HG03196 (cell line): Measurements from ENCODE around the gene ZNF768.

ENCODE experiments used
- ATAC-seq: cut with Tn5 transposase; IDR thresholded peaks from one replicate; pipeline ENCODE4 v1.9.1; 2021; ENCODE audit not compliant: unreplicated experiment

The ZNF768 gene

DNA sequence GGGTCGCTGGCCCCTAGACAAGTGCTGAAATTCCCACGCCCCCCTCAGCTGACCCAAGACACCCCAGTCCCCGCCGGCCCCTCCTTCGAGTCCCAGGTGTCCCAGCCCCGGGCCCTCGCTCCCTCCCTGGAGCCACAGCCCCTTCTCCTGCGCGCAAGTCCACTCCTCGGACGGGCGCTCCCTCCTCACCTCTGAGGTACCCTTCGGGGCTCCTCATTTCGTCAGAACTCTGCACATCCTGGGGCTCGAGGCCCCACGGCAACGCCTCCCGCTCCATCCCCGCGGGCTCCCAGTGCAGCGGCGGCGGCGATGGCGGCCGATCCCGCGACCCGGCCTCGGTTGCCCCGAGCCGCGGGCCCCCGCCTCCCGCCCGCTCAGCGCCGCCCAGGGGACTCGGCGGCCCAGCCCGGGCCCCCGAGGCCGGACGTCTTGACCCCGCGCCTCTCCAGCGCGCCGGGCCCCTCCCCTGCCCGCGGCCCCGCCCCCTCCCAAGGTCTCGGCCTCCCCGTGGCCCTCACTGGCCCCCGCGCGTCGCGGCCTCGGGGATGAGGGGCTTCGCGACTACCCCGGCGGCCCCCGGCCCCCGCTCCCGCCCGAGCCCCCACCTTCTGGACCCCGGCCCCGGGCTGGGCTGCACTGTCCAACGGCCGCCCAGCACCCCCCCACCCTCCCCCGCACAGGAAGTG, at the start of gene ZNF768:
Gene ZNF768, minus strand, starts transcription at position 430 of the 686 bp plus-strand sequence. Its CDS starts 153 bp downstream, at position 277.
- ATAC-seq: peak; percentile 15

DNA sequence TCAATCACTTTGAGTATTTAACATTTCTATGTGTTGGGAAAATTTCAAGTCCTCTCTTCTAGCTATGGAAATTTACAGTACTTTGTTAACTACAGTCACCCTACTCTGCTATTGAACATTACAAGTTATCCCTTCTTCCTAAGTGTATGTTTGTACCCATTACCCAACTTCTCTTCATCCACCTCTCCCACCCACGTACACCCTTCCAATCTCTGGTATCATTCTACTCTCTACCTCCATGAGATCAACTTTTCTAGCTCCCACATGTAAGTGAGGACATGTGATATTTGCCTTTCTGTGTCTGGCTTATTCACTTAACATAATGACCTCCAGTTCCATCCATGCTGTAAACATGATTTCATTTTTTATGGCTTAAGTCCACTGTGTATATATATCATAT, 48.3 kb upstream of the ZNF768 start:
- ATAC-seq: no peak

DNA sequence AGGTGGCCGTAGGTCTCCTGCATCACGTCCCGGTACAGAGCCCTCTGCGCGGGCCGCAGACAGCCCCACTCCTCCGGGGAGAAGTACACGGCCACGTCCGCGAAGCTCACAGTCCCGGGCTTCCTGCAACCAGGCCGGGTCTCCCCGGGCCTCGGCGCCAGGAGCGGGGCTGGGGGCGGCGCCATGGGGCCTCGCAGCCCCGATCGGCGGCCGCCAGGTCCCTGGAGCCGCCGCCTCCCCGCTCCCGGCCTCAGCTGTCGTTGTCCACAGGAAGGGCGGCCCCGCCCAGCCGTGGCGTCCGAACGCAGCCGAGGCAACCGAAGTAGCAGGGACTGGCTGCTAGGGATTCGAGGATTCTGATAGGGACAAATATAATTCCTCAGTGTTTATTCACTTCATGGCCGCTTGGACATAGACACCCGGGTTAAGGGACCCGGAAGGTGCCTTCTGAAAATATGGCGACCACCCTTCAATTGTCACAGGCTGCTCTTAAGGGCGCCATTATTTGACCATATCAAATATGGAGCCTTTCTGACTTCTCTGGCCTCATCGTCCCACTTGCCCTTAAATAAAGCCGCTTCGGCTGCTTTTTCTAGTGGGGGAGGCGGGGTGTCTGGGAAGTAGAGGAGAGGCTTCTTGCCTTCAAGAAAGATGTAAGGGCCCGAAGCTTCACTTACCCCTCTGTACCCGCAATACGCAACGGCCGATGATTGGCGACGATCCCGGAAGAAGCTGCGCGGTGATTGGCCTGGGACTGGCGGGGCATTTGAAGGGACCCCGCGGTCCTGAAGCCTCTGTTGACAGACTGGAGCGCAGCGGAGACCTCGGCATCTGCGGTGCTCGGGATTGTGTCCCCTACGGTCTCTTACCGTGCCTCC, 45.3 kb upstream of the ZNF768 start, which contains the start of gene ZNF688:
Gene ZNF688, minus strand, starts transcription at position 270 of the 878 bp plus-strand sequence. Its CDS starts 85 bp downstream, at position 185.
- peak; percentile 67 for ATAC-seq

DNA sequence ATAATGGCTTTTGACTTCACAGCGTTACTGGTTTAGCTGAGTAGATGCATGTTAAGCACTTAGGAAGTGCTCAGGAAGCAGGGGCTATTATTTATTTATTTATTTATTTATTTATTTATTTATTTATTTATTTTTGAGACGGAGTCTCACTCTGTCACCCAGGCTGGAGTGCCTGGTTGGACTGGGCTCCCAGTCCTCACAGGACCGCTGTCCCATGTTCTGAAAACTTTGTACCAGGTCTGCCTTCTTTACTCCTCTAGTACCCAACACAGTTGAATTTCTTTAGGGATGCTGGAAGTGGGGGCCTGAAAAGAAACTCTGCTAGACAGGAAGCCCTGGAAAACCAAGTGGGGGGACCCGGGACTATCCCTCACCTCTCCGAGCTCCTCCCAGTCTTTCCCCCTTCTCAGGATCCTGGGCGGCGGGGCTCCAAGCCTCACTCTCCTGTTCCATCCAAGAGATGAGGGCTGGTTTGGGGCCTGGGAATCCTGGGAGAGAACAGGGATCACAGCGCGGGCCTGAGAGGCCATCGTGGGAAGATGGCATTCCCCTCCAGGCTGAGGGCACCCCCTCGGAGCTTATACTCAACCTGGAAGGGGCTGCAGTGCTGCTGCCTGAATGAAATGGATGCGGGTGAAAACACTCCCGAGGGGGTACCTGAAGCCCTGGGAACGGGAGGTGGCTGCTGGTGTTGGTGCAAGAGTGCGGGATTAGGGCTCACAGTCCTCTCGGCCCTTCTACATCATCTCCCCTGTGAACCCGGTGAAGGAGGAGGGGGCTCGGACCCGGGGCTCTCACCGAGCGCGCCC, 44.5 kb upstream of the ZNF768 start:
- ATAC-seq: no peak

DNA sequence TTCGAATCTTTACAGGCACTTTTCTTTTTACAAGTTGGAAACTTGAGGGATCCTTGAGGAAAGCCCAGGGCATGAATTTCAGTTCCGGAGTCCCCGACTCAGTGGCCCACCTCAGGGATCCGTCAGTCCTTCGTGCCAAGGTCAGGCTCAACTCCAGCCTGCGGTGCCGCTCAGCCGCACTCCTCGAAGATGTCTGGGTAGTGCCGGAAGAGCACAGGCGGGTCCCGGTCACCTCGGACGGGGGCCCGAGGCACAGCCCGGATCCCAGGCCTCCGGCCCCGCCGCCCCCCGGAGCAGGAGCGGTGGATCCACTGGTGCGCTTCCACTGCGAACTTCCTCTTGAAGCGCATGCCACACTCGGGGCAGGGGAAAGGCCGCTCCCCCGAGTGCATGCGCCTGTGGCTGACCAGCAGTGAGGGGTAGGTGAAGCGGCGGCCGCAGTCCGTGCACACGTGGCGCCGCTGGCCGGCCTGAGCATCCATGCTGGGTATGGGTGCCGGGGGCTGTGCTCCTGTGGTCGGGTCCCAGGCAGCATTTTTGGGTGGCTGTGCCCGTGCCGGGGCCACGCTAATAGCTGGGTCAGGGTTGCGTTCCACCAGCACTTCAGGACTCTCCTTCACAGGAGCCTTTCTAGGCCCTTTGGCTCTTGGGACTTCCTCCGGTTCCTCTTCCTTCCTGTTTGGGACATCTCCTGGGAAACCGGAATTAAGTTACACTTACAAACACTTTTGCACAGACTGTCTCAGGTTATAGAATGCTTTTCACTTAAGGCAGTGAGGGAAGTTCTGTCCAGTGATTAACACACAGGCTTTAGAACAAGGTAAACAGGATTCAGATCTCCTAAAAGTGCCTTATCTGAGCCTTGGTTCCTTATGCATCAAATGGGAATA, 43.6 kb upstream of the ZNF768 start:
- no peak for ATAC-seq

DNA sequence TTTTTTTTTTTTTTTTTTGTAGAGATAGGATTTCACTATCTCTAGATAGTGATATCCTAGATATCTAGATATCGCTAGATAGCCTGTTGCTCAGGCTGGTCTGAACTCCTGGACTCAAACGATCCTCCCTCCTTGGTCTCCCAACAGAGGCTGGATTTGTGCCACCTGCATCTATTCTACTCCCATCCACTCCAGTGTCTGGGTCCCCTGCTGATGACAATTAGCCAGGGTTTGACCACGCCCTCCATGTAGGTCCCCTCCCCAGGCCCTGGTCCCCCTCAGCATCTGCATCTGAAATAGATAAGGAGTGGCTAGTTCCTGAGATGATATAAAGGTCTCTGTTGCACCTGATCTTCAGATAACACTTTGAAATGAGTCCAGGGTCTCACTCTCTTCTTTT, 42.9 kb upstream of the ZNF768 start:
- ATAC-seq: no peak

DNA sequence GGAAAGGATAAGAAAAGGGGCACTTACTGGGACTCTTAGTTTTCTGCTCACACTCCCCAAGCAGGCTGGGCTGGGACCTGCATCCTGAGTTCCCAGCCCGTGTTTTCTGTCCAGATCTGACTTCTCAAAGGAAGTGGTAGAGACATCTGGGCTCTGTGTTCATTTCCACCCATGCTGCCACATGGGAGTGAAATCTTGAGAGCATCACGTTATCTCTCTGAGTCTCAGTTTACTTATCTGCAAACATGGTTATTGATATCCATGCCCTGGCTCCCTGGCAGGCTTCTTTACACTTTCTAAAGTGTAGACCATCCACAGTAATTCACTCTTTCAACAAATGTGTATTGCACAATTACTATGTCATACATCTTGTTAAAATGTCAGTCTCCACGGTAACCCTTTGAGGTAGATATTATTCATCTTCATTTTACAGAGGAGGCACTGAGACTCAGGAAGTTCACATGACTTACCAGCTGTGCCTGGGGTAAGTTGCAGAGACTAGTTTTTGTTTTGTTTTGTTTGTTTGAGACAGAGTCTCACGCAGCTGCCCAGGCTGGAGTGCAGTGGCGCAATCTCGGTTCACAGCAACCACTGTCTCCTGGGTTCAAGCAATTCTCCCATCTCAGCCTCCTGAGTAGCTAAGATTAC, 41.7 kb upstream of the ZNF768 start:
- ATAC-seq: peak; percentile 30

DNA sequence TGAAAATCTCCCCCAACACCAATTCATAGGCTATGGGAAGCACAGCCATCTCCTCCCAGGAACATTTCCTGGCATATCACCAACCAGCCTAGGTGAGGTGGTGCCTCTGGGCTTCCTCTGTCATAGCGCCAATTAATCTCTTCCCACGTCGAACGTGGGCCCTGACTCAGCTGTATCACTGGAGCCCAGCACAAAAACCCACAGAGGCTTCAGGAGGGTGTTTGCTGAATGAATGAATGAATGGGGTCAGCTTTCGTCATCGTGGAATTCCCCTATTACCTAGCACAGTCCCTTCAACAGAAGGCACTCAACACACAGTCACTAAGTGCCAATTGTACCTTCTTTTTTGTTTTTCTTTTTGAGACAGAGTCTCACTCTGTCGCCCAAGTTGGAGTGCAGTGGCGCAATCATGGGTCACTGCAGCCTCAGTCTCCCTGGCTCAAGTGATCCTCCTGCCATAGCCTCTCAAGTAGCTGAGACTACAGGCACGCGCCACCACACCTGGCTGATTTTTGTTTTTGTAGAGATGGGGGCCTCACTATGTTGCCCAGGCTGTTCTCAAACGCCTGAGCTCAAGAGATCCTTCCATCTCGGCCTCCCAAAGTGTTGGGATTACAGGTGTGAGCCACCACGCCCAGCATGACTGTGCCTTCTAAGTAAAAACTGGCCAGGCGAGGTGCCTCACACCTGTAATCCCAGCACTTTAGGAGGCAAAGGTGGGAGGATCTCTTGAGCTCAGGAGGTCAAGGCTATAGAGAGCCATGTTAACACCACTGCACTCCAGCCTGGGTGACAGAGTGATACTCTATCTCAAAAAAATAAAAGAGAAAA, 41.0 kb upstream of the ZNF768 start:
- no peak for ATAC-seq

DNA sequence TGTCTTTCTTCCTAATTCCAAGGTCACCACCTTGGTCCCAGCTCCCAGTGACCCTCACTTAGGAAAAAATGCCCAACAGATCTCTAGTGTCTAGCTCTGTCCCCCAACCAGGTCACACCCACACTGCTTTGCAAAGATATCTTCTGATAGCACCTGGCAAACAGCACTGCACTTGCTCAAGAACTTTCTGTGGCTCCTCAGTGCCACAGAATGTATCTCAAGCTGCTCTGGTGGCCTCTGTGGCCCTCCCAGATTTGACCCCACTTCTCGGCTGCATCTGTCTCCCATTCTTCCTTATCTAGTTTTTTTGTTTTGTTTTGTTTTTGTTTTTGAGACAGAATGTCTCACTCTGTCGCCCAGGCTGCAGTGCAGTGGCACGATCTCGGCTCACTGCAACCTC, 40.2 kb upstream of the ZNF768 start:
- ATAC-seq: no peak

DNA sequence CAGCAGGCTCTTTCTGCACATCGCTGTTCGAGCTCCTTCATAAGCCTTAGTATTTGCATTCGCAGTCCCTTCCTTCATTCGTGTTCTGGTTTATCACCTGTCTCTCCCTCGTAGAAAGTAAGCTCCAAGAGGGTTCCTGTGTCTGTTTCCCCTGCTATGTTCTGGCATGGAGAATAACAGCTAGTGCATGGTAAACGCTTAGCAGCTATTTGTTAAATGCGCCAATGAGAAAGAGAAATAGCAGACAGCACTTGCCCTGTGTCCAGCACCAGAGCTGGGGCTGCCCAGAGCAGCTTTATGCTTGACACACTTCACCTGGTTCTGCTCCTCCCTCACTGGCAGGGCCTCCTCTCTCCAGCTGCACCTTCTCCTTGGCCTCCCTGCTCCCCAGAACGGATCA, 39.6 kb upstream of the ZNF768 start:
- ATAC-seq: no peak

DNA sequence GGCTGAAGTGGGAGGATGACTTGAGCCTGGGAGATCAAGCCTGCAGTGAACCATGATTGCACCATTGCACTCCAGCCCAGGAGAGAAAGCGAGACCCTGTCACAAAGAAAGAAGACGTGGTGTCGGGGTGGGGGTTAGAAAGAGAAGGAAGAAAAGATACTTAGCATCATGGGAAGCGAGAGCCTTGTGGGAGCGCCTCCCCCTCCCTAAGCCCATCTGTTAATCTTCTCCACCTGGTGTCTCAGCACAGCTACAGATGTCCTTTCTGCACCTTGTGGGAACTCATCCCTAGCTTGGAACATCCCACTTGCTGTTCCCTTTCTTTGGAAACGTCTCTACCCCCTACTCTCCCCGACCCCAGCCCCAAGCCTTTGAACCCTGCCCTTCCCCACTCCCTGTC, 39.2 kb upstream of the ZNF768 start:
- ATAC-seq: no peak

DNA sequence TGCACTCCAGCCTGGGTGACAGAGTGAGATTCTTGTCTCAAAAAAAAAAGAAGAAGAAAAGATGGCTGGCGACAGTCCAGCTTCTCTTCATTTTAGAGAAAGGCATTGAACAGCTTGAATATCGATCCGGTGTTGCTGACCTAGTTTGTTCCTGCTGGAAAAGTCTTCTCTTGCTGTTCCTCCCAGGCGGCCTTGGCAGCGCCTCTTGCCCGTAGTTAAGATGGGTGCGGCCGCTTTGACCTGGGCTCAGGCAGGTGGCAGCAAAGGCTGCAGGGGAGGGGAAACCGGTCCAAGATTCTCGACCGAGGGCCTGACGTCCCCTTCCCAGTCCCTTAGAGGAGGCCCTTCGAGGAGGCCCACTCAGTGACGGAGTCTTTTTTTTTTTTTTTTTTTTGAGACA, 35.7 kb upstream of the ZNF768 start:
- no peak for ATAC-seq

DNA sequence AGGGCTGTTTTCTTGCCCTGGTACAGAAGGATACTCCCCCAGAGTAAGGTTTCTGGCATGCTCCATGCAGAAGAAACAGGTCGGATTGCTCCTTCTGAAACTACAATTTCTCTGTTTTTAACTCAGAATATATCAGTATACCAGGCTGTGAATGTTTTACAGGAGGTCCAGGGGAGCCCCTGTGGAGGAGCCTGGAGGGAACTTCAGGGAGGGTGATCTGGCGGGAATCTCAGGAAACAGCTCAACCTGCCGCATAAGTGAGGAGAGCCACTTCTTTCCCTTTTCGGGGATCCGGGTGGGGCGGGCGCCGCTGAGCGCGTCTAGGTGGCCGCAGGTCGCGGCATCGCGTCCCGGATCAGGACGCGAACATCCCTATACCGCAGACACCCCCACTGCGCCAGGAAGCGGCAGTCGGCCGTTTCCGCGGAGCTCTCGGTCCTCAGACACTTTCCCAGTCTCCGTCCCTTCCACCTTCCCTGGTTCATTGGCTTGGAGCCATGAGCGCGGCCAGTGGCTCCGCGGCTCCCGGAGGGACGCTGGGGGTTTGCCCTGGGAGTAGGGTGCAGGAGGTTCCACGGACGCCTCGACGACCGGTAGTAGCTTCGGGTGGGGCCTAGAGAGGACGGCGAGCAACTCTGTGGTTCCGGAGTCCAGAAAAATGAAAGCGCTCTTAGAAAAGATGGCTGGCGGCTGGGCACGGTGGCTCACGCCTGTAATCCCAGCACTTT, 34.9 kb upstream of the ZNF768 start:
- ATAC-seq: no peak

DNA sequence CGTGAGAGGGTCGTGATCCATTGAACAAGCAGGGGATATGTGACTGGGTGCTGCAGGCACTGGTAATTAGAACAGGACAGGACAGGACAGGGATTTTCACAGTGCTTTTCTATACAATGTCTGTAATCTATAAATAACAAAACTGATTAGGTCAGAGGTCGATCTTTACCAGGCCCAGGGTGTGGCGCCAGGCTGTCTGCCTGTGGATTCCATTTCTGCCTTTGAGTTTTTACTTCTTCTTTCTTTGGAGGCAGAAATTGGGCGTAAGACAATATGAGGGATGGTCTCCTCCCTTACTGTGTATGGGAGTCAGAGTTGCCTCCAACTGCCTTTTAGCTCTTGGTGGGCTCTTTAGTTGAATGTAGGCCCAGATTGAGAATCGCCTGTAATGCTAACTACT, 33.3 kb upstream of the ZNF768 start:
- no peak for ATAC-seq

DNA sequence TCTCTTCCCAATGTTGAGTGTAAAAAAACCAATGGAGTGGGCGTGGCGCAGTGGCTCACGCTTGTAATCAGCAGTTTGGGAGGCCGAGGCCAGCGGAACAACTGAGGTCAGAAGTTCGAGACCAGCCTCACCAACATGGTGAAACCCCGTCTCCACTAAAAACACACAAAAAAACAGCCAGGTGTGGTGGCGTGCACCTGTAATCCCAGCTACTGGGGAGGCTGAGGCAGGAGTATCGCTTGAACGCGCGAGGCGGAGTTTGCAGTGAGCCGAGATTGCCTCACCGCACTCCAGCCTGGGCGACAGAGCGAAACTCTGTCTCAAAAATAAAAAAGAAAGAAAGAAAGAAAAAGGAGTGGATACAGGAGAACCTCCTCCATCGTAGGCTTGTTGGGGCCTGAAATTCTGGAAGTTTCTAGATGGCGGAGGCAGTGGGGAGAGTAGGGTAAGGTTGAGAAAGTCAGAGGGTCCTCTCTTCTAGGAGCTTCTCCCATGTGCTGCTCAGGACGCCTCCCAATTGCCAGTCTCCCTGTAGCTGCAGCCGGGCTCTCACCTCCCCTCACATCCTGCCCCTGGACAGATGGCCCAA, 32.5 kb upstream of the ZNF768 start:
- no peak for ATAC-seq

DNA sequence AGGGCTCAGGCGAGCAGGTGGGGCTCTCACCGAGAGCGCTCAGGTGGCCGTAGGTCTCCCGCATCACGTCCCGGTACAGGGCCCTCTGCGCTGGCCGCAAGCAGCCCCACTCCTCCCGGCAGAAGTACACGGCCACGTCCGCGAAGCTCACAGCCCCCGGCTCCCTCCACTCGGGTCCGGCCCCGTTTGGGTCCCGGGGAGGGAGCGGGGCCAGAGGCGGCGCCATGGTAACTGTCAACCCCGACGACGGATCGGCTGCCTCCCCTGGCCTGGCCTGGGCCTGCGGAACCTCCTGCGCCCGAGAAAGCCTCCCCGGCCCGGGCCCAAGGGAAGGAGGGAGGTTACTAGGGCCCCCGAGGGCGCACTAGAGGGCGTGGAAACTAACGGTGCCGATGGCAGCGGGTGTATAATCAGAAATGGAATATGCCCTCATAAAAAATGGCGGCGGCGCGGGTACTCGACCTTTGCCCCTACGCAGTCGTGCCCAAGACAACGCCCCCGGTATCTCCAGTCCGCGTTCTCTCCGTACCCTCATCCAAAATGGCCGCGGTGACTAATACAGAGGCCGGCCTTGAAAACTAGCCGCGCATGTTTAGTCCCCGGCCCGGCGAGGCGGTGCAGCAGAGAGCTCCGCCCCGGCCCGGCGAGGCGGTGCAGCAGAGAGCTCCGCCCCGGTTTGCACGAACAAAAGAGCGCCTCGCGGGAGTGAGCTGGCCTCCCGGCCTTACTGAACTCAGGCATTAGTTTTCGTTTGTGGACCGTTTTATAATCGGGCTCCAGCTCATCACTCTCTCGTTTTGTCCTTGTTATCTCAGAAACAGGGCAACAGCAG, 31.8 kb upstream of the ZNF768 start, which contains the start of gene ZNF764:
Gene ZNF764, minus strand, starts transcription at position 418 of the 832 bp plus-strand sequence. Its CDS starts 192 bp downstream, at position 226.
- ATAC-seq: peak; percentile 89

DNA sequence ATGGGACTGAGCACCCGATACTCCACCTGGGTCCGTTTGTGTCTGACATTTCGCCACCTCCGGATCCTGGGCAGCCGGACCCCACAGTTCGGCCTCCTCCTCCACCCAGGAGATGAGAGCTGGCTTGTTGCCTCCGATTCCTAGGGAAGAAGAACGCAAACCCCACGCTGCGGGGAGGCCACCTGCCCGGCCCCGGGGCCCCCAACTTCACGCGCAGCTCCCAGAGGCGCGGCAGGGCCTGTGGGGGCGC, 31.3 kb upstream of the ZNF768 start:
- ATAC-seq: peak; percentile 13
